Left lobe of liver (tissue), 2 donors: Measurements from ENCODE around the gene BCL6B. TPM values are rescaled to one million over a fixed set of nuclear protein-coding genes. Genes with fewer than 3 reads are reported as not detected.
"Not testable (repeated sequence)": the region's sequence is repeated elsewhere in the genome, so short reads cannot be mapped to it uniquely, and the experiment has no call there.

Experiments used
- ATAC-seq: fragments of 200-7000 bp; cut with Tn5 transposase; one replicate; pipeline ENCODE4 v1.9.1; 2020; ENCODE audit warnings: mild to moderate bottlenecking, moderate library complexity
- DNase-seq: peaks from one replicate; pipeline ENCODE4 v3.0.0-alpha.2; 2020; ENCODE audit warnings: low spot score
- total RNA-seq: library from RNA; stranded (reverse); gene quantifications from one replicate; pipeline ENCODE4 v1.2.1, GENCODE V29; 2021
- donor health status: DM: no; HTN: no; CAD: no; lungs with moderate emphysema.
- donor health status: DM: no; HTN: yes; CAD: no.

The BCL6B gene, protein sequence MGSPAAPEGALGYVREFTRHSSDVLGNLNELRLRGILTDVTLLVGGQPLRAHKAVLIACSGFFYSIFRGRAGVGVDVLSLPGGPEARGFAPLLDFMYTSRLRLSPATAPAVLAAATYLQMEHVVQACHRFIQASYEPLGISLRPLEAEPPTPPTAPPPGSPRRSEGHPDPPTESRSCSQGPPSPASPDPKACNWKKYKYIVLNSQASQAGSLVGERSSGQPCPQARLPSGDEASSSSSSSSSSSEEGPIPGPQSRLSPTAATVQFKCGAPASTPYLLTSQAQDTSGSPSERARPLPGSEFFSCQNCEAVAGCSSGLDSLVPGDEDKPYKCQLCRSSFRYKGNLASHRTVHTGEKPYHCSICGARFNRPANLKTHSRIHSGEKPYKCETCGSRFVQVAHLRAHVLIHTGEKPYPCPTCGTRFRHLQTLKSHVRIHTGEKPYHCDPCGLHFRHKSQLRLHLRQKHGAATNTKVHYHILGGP
- 1.7 TPM for total RNA-seq

GRCh38 chr17:7022781-7023571, at the start of gene BCL6B:
BCL6B (plus strand) TSS chr17:7023050; CDS start chr17:7023672, 622 bp downstream.
- no peak for ATAC-seq

DNA sequence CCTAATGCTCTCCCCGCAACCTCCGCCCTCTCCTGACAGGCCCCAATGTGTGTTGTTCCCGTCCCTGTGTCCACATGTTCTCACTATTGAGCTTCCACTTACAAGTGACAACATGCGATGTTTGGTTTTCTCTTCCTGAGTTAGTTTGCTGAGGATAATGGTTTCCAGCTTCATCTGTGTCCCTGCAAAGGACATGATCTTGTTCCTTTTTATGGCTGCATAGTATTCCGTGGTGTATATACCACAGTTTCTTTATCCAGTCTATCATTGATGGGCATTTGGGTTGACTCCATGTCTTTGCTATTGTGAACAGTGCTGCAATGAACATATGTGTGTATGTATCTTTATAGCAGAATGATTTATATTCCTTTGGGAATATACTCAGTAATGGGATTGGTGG, 43.4 kb upstream of the BCL6B start:
- ATAC-seq, DNase-seq: not testable (repeated sequence)

More at GRCh38 chr17:7022781-7023571, at the start of gene BCL6B:
- no peak for DNase-seq

DNA sequence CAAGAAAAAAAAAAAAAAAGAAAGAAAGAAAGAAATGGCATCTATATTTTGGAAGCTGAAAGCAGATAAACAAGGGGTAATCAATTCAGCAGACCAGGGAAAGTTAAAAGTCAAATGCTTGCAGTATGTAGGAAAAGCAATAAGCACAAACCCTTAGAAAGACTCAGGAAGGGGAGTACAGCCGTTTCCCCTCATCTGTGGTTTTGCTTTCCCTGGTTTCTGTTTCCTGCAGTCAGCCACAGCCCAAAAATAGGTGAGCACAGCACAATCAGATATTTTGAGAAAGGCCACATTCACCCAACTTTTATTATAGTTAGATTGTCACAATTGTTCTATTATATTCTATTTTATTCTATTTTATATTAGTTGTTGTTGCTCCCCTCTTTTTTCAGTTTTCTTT, 41.4 kb upstream of the BCL6B start:
- ATAC-seq, result no peak
- no peak for DNase-seq

DNA sequence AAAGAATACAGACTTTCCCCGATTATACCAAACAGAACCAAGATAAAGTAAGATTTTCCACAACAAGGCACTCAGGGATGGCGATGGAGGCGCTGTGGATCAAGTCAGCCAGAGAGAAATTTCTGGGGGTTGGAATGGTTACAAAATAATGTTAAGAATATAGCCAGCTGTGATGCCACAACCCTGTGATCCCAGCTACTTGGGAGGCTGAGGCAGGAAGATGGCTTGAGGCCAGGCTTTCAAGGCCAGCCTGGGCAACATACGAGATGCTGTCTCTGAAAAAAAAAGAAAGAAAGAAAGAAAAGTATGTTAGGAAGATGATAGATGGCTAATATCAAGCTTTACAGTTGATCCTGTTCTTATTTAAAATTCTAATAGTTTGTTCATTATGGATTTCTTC, 37.6 kb upstream of the BCL6B start:
- ATAC-seq (no peak), DNase-seq (no peak)

GRCh38 chr17:6986676-6987075, 36.2 kb upstream of the BCL6B start:
- ATAC-seq, result no peak
- DNase-seq, result no peak

DNA sequence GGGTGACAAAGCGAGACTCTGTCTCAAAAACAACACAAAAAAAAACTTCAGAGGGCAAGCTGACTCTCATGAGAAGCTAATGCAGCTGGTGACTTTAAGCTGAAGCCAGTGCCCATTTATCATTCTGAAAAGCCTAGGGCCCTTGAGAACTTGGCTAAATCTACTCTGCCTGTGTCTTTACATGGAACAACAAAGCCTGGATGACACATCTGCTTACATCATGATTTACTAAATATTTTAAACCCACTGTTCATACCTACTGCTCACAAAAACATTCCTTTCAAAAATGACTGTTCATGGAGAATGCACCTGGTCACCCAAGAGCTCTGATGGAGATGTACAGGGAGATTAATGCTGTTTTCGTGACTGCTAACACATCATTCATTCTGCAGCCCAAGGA, 33.1 kb upstream of the BCL6B start:
- DNase-seq (no peak), ATAC-seq (no peak)

DNA sequence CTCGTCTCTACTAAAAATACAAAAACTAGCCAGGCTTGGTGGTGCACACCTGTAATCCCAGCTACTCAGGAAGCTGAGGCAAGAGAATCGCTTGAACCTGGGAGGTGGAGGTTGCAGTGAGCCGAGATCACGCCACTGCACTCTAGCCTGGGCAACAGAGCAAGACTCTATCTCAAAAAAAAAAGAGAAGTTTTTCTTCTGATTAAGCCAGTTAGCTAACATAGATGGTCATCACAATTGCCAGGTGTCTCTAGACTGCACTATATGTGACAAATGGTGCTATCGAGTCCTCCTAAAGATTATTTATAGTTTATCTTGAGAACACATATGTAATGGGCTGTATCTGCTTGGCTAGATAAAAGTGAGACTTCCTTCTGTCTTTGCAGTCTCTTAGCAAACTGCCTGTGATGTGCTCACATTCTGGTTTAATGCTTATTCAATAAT, 29.2 kb upstream of the BCL6B start:
- not testable (repeated sequence) for ATAC-seq, DNase-seq

DNA sequence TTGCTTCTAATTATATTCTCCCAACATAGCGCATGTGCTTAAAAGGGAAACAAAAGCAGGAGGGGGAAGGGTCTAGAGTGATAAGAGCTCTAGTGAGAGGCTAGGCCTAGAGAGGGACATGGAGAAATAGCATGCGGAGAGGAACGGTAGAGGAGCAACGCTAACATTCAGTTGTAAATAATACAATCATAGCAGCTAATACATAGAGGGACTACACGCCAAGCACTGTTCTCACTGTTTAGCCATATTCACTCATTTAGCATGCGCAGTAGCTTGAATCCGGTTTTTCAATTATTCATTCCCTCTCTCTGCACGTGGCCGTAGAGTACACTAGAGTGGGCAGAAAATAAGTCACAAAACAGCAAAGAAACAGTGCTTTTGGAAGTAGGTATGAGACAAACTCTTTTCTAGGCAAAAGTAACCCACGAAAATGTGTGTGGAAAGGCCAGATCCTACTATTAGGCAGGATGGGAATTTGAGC, 28.7 kb upstream of the BCL6B start:
- no peak for DNase-seq
- ATAC-seq, result no peak

DNA sequence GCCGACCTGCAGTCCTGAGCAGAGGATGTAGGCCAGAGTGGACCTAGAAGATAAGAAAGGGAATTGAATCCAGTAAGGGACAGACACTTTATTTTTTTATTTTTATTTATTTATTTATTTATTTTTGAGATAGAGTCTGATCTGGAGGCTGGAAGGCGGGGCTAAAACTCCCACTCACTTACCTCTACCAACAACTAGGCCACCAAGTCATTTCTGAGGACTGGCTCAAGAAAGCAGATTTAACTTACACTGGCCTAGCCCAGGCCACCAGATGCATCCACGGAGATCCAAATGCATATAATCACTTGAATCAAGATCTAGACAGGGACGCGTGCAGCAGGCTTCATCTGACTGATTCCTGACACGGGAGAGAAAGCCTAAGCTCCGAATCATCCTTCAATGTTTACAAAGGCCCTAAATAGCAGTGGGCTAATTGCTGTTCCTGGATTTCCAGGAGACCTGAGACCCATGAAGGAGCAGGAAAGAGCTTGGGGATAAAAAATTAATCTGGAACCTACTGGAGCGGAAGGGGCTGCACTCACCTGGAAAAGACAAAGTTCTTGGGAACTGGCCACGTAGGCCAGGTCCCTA, 28.1 kb upstream of the BCL6B start:
- no peak for DNase-seq
- ATAC-seq, result no peak

- ATAC-seq (peak; percentile 74), DNase-seq (no peak)
Measured at GRCh38 chr17:6995500-6996255, 27.2 kb upstream of the BCL6B start, which contains the start of gene ALOX12. ALOX12 (plus strand) TSS chr17:6996049; CDS start chr17:6996118, 69 bp downstream.

DNA sequence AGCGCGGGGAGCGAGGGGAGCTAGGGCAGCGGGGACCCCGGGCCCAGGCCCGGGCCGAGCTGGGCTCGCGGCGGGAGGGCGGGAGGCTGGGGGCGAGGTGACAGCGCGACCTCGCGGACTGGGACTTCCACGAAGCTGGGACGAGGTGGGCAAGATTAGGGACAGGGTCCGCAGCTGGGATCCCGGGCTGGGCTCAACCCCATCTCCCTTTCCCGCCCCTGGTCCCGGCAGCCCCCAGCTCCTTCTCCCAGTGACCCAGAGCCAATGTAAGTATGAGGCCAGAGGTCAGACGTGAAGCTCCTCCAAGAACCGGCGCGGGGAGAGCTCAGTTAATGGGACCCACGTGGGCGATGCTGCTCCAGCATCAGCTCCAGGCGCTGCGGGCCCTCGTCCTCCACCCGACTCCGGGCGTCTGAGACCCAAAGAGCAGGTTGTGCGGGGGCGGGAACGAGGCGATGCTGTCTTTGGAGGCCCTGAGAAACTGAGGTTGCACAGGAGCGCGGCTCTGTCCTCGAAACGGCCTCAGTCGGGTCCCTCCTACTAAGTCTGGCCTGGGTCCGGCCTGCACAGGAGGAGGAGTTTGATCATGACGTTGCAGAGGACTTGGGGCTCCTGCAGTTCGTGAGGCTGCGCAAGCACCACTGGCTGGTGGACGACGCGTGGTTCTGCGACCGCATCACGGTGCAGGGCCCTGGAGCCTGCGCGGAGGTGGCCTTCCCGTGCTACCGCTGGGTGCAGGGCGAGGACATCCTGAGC, 26.4 kb upstream of the BCL6B start:
- DNase-seq, result no peak
- ATAC-seq, result peak; percentile 17

- no peak for ATAC-seq
Measured at GRCh38 chr17:6997171-6997570, 25.7 kb upstream of the BCL6B start.

GRCh38 chr17:6998855-6999508, 23.9 kb upstream of the BCL6B start:
- ATAC-seq (no peak), DNase-seq (no peak)

More at GRCh38 chr17:6997171-6997570, 25.7 kb upstream of the BCL6B start:
- no peak for DNase-seq

DNA sequence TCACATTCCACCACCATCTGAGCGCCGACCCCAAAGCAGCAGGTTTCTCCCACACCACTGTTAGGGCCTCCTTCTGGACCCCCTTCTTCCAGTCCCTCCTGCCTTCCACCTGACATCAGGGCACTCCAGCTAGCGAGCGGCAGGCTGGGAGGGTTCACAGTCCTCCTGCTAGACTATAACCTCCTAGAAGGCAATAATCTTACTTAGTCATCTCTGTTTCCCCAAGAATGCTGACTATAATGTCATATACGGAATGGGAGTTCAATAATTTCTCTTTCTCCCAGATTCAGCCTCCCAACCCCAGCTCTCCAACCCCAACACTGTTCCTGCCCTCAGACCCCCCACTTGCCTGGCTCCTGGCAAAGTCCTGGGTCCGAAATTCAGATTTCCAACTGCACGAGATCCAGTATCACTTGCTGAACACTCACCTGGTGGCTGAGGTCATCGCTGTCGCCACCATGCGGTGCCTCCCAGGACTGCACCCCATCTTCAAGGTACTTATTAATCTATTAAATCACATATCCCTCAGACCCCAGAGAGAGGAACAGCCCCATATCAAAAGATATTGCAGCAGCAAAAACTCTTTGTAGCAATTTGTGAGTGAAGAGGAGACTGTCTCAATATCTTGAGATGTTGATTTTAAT, 21.4 kb upstream of the BCL6B start:
- ATAC-seq, result peak; percentile 18
- no peak for DNase-seq

DNA sequence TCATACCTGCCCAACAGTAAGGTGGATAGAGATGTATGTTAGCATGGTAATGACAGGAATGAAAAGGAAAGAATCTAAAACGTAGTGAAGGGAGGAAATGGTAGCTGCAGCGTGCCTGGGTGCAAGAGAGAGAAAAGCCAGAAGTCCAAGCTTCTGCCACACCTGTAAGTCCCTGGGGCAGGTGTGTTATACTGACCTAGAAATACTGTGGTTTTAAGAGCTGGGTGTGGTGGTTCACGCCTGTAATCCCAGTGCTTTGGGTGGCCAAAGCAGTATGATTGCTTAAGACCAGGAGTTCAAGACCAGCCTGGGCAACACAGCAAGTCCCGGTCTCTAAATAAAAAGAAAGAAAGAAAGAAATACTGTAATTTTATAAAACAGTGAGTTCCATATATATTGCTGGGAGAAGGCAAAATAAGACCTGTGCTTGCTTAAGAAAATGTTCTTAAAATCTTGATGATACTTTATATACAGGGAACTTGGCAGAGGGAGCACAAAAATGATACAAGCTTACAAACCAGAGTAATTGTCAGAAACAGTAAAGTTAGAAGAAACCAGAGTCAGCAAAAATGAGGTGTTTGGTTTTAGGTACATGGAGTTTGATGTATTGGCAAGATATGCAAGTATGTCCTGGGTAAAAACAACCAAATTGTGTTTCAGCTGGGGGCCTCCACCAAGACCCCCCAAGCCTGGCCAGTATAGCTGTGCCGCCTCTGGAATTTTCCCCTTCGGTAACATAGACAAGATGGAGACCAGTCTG, 20.4 kb upstream of the BCL6B start:
- ATAC-seq (no peak), DNase-seq (no peak)

DNA sequence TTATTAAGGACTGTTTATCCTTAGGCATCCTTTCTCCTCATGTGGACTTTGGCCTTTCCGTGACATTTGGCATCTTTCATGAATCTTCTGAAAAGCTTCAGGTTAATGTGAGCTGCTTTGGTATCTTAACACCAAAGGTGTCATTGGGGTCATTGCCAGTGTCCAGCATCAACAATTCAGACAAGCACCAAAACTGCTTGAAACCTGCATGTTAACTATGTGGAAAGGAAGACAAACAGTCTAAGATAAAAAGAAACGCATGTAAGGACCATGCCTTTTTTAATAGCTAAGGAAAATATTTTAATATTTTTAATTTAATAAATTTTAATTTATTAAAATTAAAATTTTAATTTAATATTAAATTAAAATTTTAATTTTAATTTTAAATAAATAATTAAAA, 19.1 kb upstream of the BCL6B start:
- no peak for DNase-seq
- no peak for ATAC-seq

DNA sequence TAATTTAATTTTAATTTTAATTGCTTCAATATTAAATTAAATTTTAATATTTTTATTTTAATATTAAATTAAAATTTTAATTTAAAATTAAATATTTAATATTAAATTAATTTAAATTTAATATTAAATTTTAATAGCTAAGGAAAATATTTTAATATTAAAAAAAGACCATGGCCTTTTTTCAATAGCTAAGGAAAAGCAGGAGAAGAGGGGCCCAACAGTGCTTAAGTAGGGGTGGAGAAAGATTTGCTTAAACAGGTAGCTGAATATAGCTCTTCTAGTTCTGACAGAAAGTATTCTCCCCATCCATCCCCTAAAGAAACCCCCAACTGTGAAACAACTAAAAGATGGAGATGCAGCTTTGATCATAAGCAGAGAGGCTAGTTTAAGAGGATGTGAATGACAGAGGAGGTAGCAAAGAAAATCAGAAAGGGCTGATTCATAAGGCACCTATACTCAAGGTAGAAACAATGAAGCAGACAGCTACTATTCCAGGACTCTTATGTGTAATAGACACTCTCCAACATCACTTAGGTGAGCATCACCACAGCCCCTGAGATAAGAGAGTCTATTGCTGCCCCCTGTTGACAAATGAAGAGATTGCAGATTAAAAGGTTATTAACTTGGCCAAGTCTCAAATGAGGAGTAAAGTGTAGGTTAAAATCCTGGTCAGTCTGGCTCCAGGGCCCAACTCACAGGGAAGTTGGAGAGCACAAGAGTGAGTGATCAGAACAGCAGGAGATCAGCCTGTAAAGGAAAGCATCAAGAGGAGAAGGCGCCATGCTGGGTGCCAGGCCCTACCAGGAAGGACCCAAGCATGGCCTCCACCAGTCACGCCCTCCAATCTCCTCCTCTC, 18.2 kb upstream of the BCL6B start:
- DNase-seq (no peak), ATAC-seq (peak; percentile 93)
